Measurements from ENCODE around the gene GJB1.

- TF ChIP-seq POLR2A (IDR thresholded peaks at IDR 0.05; ENCODE audit: low read length) (no peak), GATA1 (IDR thresholded peaks at IDR 0.05; ENCODE audit: low read depth, low read length) (no peak)
These were observed 30.4 kb downstream of the GJB1 start for GRCh38 chrX:71253253-71254091.
